GM23338 (cell line): ENCODE measurements around the gene ALDOA. TPM values are rescaled to one million over a fixed set of nuclear protein-coding genes. Genes with fewer than 3 reads are reported as not detected.

Experiments used
- ATAC-seq: fragments of 200-7000 bp; cut with Tn5 transposase; 3 replicates; pipeline ENCODE4 v1.9.1; 2020
- DNase-seq: peaks from one replicate; pipeline ENCODE4 v3.0.0-alpha.2; 2015; ENCODE audit warnings: low spot score
- H2AFZ ChIP-seq: fragments of 200-600 bp; sonication (generic); 2 replicates; pipeline ENCODE4 v1.8.0; 2016; ENCODE audit warnings: antibody characterized with exemption, mild to moderate bottlenecking, moderate library complexity
- H3F3A ChIP-seq: fragments of 200-600 bp; sonication (generic); replicated peaks from 2 replicates; pipeline ENCODE4 v1.8.0; 2017; ENCODE audit warnings: antibody characterized with exemption, mixed run types, low read depth
- H3K27ac ChIP-seq: fragments of 200-600 bp; sonication (generic); 2 replicates; pipeline ENCODE4 v1.6.1; 2016; ENCODE audit warnings: low read depth
- H3K27me3 ChIP-seq: fragments of 200-600 bp; sonication (generic); 2 replicates; pipeline ENCODE4 v1.8.0; 2016; ENCODE audit warnings: mild to moderate bottlenecking, mixed run types, moderate library complexity; ENCODE audit not compliant: insufficient read depth
- H3K36me3 ChIP-seq: fragments of 200-600 bp; sonication (generic); 2 replicates; pipeline ENCODE4 v1.8.0; 2016; ENCODE audit warnings: mild to moderate bottlenecking; ENCODE audit not compliant: insufficient read depth
- H3K4me1 ChIP-seq: fragments of 200-600 bp; sonication (generic); 2 replicates; pipeline ENCODE4 v1.8.0; 2016; ENCODE audit warnings: mild to moderate bottlenecking, moderate library complexity; ENCODE audit not compliant: insufficient read depth
- H3K4me2 ChIP-seq: fragments of 200-600 bp; sonication (generic); 2 replicates; pipeline ENCODE4 v1.7.1; 2017; ENCODE audit warnings: mixed run types
- H3K4me3 ChIP-seq: fragments of 200-600 bp; sonication (generic); 2 replicates; pipeline ENCODE4 v1.6.1; 2016; ENCODE audit warnings: mixed run types
- H3K79me2 ChIP-seq: fragments of 200-600 bp; sonication (generic); replicated peaks from 2 replicates; pipeline ENCODE4 v1.8.0; 2017; ENCODE audit warnings: mild to moderate bottlenecking; ENCODE audit not compliant: insufficient read depth
- H3K9me2 ChIP-seq: fragments of 200-600 bp; sonication (generic); 2 replicates; pipeline ENCODE4 v1.8.0; 2017; ENCODE audit not compliant: insufficient read depth
- H4K20me1 ChIP-seq: fragments of 200-600 bp; sonication (generic); replicated peaks from 2 replicates; pipeline ENCODE4 v1.8.0; 2017; ENCODE audit warnings: mild to moderate bottlenecking; ENCODE audit not compliant: insufficient read depth
- H3K27ac Mint-ChIP-seq: 2 replicates; pipeline ENCODE4 v1.8.0; 2020; ENCODE audit warnings: inconsistent platforms, mild to moderate bottlenecking, moderate library complexity, mixed read lengths
- H3K27me3 Mint-ChIP-seq: 3 replicates; pipeline ENCODE4 v1.8.0; 2022; ENCODE audit warnings: low read depth, mild to moderate bottlenecking, moderate library complexity, mixed read lengths, inconsistent platforms; ENCODE audit not compliant: insufficient read depth, poor library complexity
- H3K36me3 Mint-ChIP-seq: 3 replicates; pipeline ENCODE4 v1.8.0; 2021; ENCODE audit warnings: low read depth, mild to moderate bottlenecking, inconsistent platforms, moderate library complexity, mixed read lengths
- H3K4me1 Mint-ChIP-seq: 3 replicates; pipeline ENCODE4 v1.8.0; 2020; ENCODE audit warnings: mild to moderate bottlenecking, inconsistent platforms, mixed read lengths
- H3K4me3 Mint-ChIP-seq: 3 replicates; pipeline ENCODE4 v1.8.0; 2021; ENCODE audit warnings: moderate library complexity, mild to moderate bottlenecking, inconsistent platforms, mixed read lengths
- H3K9me3 Mint-ChIP-seq: 3 replicates; pipeline ENCODE4 v1.8.0; 2020; ENCODE audit warnings: moderate library complexity, mild to moderate bottlenecking, inconsistent platforms, mixed read lengths
- CREB1 ChIP-seq: fragments of 250-450 bp; sonication (Bioruptor Pico); IDR thresholded peaks from 2 replicates; pipeline ENCODE4 v1.5.0; 2020; ENCODE audit warnings: low read depth, mild to moderate bottlenecking, moderate library complexity
- POLR2AphosphoS5 ChIP-seq: IDR thresholded peaks from 2 replicates; pipeline ENCODE4 v1.6.1; 2016; ENCODE audit warnings: antibody characterized with exemption, low read depth
- ZNF114 ChIP-seq: fragments of 250-450 bp; sonication (Bioruptor Pico); IDR thresholded peaks from 2 replicates; pipeline ENCODE4 v1.5.0; 2020; ENCODE audit warnings: mild to moderate bottlenecking, moderate library complexity
- ZNF331 ChIP-seq: fragments of 250-450 bp; sonication (Bioruptor Pico); IDR thresholded peaks from 2 replicates; pipeline ENCODE4 v1.5.0; 2020; ENCODE audit warnings: low read depth, mild to moderate bottlenecking, moderate library complexity
- ZNF462 ChIP-seq: fragments of 250-450 bp; sonication (Bioruptor Pico); IDR thresholded peaks from 2 replicates; pipeline ENCODE4 v1.5.0; 2020; ENCODE audit warnings: mild to moderate bottlenecking, moderate library complexity
- polyA plus RNA-seq: library from polyadenylated mRNA; unstranded; fragments of >200 nt; fragmentation: Nextera tagmentation; extraction: Ambion mirVana; gene quantifications from 2 replicates; pipeline ENCODE4 v1.2.1, GENCODE V29; 2016
- total RNA-seq: library from RNA; depleted of rRNA; stranded (reverse); fragments of >200 nt; shearing (Covaris generic); gene quantifications from 2 replicates; pipeline ENCODE4 v1.2.3, GENCODE V29; 2014

Gene ALDOA
- total and polyA plus RNA-seq, 2 experiments from 2014 or later = 1,054 to 1,306 TPM

GRCh38 chr16:30096105-30096861 lies 30.7 kb downstream of the ALDOA start, which contains the start of gene YPEL3:
YPEL3 (minus strand) TSS chr16:30096213; CDS start chr16:30095482, 731 bp downstream.
- Histone ChIP-seq H3K4me1 (peaks cover 14% of the 10 kb centered on the region), H3F3A (peaks cover 34% of the 10 kb centered on the region), H3K27ac (peak within 1 kb of the TSS; percentile 99), H3K27me3 (no peaks in the 10 kb centered on the region), H3K4me3 (peak within 1 kb of the TSS; percentile 68), H2AFZ (peak within 1 kb of the TSS; percentile 83), H4K20me1 (no peaks in the 10 kb centered on the region), H3K36me3 (no peaks in the 10 kb centered on the region; the same call in 1 of the 2 replicates), H3K79me2 (0 out of 2 replicates have a peak, but pooled peaks cover 8% of the 10 kb centered on the region), H3K4me2 (peak within 1 kb of the TSS; percentile 86), H3K9me2 (0 out of 2 replicates have a peak, but pooled peaks cover 9% of the 10 kb centered on the region)
- H3K36me3 Mint-ChIP-seq = peaks cover 40% of the 10 kb centered on the region
- DNase-seq = peak; percentile 97
- peak within 1 kb of the TSS; percentile 95 for H3K27ac Mint-ChIP-seq
- peak; percentile 43 for ATAC-seq
- H3K4me3 Mint-ChIP-seq = peak within 1 kb of the TSS; percentile 76
- peaks cover 13% of the 10 kb centered on the region for H3K4me1 Mint-ChIP-seq
- peaks cover 30% of the 10 kb centered on the region for H3K9me3 Mint-ChIP-seq
- peak; percentile 52 for TF ChIP-seq CREB1 (CRISPR knock-in tag)
- TF ChIP-seq POLR2AphosphoS5 = peak; percentile 59; the same call in 1 of the 2 replicates
- no peak for TF ChIP-seq ZNF114 (CRISPR knock-in tag)
- H3K27me3 Mint-ChIP-seq = peaks cover 22% of the 10 kb centered on the region

GRCh38 chr16:30096862-30097563 lies 31.5 kb downstream of the ALDOA start:
- Mint-ChIP-seq H3K27me3 (peaks cover 22% of the 10 kb centered on the region), H3K4me3 (peak overlapping the region; percentile 69), H3K27ac (peak overlapping the region; percentile 95), H3K4me1 (peaks cover 13% of the 10 kb centered on the region), H3K36me3 (peaks cover 40% of the 10 kb centered on the region), H3K9me3 (peaks cover 30% of the 10 kb centered on the region)
- Histone ChIP-seq H3F3A (peaks cover 33% of the 10 kb centered on the region), H3K4me3 (peak overlapping the region; percentile 54), H3K27me3 (no peaks in the 10 kb centered on the region), H3K36me3 (no peaks in the 10 kb centered on the region; the same call in 1 of the 2 replicates), H3K4me2 (peak overlapping the region; percentile 77), H3K9me2 (0 out of 2 replicates have a peak, but pooled peaks cover 9% of the 10 kb centered on the region), H3K4me1 (peaks cover 14% of the 10 kb centered on the region), H2AFZ (peak overlapping the region; percentile 83; the same call in 1 of the 2 replicates), H4K20me1 (no peaks in the 10 kb centered on the region), H3K79me2 (0 out of 2 replicates have a peak, but pooled peaks cover 8% of the 10 kb centered on the region), H3K27ac (peak overlapping the region; percentile 99)
- no peak for TF ChIP-seq ZNF331 (CRISPR knock-in tag)
- DNase-seq (no peak), ATAC-seq (no peak)

DNA sequence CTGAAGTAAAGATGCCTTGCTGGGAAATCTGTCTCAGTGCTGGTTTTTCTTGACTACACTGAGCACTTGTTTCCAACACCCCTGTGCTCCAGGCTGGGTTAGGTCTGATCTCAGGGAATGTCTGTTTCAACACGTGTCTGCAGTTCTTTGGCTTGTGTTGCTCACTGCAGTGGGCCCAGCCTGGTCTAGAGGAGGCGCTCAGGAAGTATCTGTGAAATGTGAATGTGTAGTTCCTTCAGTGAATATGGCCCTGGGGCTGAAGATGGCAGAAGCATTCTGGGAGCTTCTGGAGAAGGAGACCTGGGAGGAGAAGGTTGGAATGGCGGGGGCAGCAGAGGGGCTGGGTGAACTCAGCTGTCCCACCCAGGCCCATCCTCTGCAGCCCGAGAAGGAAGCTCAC lies 38.5 kb downstream of the ALDOA start:
- Mint-ChIP-seq H3K4me3 (no peak overlapping the region), H3K9me3 (peaks cover 3% of the 10 kb centered on the region; the same call in 2 of the 3 replicates), H3K27me3 (peaks cover 2% of the 10 kb centered on the region), H3K36me3 (no peaks in the 10 kb centered on the region; the same call in 2 of the 3 replicates), H3K27ac (no peak overlapping the region), H3K4me1 (no peaks in the 10 kb centered on the region)
- H3K4me1 ChIP-seq = no peaks in the 10 kb centered on the region
- no peaks in the 10 kb centered on the region for H3K36me3 ChIP-seq
- H3F3A ChIP-seq = no peaks in the 10 kb centered on the region
- no peaks in the 10 kb centered on the region for H3K79me2 ChIP-seq
- H2AFZ ChIP-seq = no peak overlapping the region
- H3K4me3 ChIP-seq = no peak overlapping the region
- H3K27me3 ChIP-seq = no peaks in the 10 kb centered on the region
- no peak overlapping the region for H3K27ac ChIP-seq
- no peaks in the 10 kb centered on the region for H3K9me2 ChIP-seq
- DNase-seq (no peak), ATAC-seq (no peak)
- no peak overlapping the region for H3K4me2 ChIP-seq
- no peaks in the 10 kb centered on the region for H4K20me1 ChIP-seq
- no peak for TF ChIP-seq ZNF462 (CRISPR knock-in tag)
